HG03045 (cell line): Measurements from ENCODE around the gene CHCHD3.
"Not testable (repeated sequence)": the region's sequence is repeated elsewhere in the genome, so short reads cannot be mapped to it uniquely, and the experiment has no call there.

Experiments
- ATAC-seq: cut with Tn5 transposase; IDR thresholded peaks from one replicate; pipeline ENCODE4 v1.9.1; 2021; ENCODE audit warnings: mild to moderate bottlenecking, moderate library complexity; ENCODE audit not compliant: unreplicated experiment

CHCHD3 gene

DNA sequence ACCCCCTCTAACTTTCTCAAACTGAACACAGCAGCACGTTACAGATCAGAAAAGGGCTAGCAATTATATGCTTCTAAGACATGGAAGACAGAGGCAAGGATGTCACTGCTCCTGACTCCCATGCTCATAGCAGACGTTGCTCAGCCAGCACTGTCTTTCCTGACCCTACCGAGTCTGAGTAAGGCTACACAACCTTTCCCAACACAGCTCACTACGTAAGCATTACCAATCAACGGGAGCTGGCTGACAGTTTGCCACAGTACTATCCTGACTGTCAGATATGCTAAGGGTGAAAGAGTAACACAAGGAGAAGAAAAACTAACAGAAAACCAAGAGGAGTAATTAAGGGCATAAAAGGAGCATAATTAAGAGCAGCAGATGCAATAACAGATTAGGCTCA, 171.2 kb downstream of the CHCHD3 start:
- no peak for ATAC-seq

DNA sequence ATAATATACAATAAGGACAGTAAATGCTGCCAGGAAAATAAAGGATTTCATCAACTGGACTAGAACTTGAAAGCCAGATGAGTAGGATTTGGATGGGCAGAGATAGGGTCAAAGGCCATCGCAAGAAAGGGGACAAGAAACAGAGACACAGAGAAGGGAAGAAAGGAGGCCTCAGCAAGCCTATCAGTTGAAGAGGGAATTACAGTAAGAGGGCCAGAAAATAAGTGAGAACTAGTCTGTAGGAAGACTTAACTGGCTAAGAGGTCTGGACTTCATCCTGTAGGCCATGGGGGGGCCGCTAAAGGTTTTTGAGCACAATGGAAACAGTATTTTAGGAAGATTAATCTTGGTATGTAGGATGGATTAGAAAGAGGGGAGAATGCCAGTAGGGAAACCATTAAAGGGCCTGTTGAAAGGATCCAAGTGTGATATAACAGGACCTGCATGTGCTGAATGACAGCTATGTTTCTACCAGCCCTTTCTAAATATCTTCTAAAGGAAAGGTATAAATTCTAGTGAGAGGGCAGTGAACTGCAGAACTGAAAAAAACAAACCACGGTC, 174.4 kb downstream of the CHCHD3 start:
- ATAC-seq: no peak

DNA sequence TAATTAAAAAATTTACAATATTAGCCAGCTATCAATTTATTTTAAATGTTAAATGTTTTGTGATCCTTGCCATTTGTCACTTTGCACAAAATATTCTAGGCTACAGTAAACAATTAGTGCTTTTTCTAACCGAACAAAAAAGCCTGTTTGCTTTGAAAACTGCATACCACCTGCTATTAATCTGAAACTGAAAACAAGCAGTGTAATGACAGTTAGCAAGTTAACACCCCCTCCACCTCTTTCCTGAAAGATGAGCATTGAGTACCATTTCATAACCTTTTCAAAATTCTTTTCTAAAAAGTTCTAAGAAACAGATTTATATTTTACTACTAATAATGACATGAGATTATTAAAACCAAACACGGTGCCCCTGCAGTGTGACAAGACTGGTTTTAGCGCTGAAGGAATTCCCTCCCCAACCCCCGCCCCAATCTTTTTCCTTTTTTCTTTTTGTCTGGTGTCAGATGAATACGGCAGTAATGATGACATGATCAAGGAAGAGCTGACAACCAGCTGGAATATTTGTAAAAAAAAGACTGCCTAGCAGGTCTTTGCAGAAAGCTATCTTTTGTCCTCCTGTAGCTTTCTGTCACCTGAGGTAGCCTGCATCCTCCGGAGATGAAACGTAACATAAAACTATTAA, 175.6 kb downstream of the CHCHD3 start:
- no peak for ATAC-seq

DNA sequence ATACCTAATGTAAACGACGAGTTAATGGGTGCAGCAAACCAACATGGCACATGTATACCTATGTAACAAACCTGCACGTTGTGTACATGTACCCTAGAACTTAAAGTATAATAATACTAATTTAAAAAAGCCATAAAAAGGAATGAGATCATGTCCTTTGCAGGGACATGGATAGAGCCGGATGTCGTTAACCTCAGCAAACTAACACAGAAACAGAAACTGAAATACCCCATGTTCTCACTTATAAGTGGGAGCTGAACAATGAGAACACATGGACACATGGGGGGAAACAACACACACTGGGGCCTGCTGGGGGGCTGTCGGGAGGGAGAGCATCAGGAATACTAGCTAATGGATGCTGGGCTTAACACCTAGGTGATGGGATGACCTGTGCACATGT, 176.8 kb downstream of the CHCHD3 start:
- ATAC-seq: not testable (repeated sequence)

DNA sequence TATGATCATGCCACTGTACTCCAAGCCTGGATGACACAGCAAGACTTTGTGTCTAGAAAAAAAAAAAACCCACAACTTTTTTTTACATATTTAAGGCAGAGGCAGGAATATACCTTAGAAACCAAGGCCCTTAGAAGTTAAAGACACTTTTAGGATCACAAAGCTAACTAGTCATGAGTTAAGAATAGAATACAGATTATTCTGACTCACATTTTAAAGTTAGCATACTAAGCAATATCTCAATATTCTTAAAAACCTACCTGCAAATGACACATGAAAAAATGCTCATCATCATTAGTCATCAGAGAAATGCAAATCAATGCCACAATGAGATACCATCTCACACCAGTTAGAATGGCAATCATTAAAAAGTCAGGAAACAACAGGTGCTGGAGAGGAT, 177.7 kb downstream of the CHCHD3 start:
- no peak for ATAC-seq

DNA sequence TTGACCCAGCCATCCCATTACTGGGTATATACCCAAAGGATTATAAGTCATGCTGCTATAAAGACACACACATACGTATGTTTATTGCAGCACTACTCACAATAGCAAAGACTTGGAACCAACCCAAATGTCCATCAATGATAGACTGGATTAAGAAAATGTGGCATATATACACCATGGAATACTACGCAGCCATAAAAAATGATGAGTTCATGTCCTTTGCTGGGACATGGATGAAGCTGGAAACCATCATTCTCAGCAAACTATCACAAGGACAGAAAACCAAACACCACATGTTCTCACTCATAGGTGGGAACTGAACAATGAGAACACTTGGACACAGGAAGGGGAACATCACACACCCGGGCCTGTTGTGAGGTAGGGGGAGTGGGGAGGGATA, 179.6 kb downstream of the CHCHD3 start:
- ATAC-seq: not testable (repeated sequence)

DNA sequence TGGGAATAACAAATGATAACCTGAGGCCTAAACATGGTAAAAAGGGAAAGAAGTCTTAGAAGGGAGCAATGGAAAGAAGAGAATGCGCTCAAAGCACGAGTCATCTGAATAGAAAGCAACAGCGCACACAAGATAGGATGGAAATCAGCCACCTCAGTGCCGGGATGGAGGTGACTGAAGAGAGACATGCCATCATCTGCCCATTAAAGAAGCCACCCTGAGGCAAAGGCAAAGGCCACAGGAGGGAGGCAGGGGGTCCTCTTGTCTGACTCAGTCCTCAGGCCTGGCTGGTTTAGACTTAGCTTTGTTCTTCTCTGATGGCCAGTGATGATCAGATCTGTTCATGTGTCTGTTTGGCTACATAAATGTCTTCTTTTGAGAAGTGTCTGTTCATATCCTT, 180.6 kb downstream of the CHCHD3 start:
- ATAC-seq: no peak

DNA sequence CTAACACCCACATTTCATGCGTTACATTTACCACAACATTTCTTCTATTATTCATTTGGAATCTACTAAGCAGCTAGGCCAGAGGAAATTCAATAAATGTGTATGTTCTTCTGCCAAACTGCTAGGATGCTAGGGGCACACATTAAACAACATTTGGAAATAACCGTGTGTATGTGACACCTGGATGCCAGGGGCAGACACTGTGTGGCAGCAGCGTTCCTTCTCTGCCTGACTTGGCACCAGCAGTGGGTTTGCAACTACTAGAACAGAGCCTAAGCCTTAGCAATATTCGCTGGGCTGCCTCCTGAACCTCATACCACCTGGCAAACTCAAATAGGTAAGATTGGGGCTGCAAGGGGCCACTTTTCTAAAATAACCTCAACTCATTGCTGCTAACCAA, 182.1 kb downstream of the CHCHD3 start:
- no peak for ATAC-seq

DNA sequence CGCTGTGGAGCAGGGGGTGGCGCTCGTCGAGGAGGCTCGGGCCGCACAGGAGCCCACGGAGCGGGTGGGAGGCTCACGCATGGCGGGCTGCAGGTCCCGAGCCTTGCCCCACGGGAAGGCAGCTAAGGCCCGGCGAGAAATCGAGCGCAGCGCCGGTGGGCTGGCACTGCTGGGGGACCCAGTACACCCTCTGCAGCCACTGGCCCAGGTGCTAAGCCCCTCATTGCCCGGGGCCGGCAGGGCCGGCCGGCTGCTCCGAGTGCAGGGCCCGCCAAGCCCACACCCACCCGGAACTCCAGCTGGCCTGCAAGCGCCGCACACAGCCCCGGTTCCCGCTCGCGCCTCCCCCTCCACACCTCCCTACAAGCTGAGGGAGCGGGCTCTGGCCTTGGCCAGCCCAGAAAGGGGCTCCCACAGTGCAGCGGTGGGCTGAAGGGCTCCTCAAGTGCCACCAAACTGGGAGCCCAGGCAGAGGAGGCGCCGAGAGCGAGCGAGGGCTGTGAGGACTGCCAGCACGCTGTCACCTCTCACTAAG, 183.2 kb downstream of the CHCHD3 start:
- ATAC-seq: not testable (repeated sequence)

DNA sequence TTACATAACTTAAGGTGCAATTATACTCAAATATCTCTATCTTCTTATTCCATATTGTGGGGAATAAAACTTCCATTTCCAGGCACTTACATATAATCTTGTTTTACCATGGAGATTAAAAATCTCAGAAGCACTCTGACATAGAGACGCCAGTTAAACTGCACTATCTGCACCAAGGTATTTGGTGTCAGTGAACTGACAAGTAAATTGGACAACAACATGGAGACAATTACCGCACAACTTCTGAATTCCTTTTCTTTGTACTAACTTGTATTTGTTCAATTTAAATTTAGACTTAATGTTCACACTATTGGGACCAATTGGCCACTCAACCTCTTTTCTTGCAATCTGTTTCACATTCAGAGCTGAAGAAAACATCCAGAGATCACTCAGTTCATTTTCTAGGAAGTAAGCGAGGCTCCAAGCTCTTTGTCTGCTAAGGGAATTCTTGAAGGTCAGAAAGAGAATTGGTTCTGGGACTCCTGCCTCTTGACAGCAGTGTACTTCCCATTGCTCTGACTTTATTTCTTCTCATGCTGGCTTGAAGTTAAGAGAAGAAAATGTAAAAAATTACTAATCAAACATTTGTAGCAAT, 184.7 kb downstream of the CHCHD3 start:
- no peak for ATAC-seq

DNA sequence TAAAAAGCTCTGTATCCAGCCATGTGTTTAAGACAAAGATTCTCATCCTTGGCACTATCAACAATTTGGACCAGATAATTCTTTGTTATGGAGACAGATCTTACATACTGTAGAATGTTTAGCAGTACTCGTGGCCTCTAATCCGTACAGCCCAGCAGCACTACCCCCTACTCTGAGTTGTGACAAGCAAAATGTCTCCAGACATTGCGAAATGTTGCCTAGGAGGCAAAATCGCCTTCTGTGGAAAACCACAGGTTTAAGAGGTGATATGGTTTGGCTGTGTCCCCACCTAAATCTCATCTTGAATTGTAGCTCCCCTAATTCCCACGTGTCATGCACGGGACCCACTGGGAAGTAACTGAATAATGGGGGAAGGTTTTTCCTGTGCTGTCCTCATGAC, 186.7 kb downstream of the CHCHD3 start:
- ATAC-seq: no peak

DNA sequence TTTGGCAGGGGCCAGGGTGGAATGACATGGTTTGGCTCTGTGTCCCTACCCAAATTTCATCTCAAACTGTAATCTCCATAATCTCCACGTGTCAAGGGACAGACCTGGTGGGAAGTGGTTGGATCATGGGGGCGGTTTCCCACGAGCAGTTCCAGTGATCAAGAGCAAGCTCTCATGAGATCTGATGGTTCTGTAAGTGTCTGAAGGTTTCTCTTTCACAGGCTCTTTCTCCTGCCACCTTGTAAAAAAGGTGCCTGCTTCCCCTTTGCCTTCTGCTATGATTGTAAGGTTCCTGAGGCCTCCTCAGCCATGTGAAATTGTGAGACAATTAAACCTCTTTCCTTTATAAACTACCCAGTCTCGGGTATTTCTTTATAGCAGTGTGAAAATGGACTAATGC, 188.3 kb downstream of the CHCHD3 start:
- ATAC-seq: no peak

DNA sequence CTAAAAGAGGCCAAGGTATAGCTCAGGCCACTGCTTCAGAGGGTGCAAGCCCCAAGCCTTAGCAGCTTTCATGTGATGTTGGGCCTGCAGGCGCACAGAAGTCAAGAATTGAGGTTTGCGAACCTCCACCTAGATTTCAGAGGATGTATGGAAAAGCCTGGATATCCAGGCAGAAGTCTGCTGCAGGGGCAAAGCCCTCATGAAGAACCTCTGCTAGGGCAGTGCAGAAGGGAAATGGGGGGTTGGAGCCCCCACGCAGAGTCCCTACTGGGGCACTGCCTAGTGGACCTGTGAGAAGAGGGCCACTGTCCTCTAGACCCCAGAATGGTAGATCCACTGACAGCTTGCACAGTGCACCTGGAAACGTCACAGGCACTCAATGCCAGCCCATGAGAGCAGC, 189.1 kb downstream of the CHCHD3 start:
- ATAC-seq: not testable (repeated sequence)

DNA sequence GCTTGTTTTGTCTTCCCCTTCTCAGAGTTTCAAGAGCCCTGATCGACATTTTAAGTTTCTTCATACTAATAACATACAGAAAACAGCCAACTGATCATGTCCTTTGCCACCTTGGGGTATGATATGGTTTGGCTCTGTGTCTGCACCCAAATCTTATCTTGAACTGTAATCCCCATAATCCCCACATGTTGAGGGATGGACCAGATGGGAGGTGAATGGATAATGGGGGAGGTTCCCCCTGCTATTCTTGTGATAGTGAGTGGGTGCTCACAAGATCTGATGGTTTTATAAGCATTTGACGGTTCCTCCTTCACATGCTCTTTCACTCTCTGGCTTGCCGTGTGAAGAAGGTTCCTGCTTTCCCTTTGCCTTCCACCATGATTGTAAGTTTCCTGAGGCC, 190.3 kb downstream of the CHCHD3 start:
- ATAC-seq: no peak

DNA sequence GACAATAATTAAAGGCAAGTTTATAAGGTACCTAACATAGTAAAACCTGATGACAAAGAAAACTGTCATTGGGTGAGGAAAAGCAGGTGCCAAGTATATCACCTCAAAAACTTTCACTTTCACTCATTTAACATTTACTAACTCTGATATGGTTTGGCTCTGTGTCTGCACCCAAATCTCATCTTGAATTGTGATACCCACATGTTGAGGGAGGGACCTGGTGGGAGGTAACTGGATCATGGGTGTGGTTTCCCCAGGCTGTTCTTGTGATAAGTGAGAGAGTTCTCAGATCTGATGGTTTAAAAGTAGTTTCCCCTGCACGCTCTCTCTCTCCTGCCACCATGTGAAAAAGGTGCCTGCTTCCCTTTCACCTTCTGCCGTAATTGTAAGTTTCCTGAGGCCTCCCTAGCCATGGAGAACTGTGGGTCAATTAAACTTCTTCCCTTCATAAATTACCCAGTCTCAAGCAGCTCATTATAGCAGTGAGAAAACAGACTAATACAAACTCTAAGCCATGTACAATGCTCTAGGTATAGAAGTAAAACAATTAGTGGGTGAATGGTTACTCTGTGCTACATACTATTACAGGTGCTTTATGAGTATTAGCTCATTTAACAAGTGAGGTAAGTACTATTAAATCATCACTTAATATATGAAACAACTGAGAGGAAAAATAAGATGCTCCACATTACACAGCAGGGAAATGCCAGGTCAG, 199.0 kb downstream of the CHCHD3 start:
- no peak for ATAC-seq

DNA sequence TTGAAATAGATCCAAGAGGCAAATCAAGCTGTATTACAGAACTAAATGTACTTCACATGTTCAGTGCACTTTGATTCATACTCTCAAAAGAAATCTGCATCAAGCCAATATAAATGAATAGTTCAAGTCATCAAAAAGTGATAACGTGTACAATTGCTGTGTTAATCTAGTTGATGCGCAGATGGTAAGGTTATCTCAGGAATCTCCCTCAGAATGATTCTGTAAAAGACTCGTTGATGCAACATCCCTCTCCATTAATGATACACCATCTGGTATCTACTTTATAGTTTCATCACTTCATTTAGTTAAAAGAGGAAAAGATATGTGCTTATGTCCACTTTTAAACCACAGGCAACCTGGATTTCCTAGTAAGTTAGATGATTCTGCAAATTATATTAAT, 200.6 kb downstream of the CHCHD3 start:
- ATAC-seq: no peak

DNA sequence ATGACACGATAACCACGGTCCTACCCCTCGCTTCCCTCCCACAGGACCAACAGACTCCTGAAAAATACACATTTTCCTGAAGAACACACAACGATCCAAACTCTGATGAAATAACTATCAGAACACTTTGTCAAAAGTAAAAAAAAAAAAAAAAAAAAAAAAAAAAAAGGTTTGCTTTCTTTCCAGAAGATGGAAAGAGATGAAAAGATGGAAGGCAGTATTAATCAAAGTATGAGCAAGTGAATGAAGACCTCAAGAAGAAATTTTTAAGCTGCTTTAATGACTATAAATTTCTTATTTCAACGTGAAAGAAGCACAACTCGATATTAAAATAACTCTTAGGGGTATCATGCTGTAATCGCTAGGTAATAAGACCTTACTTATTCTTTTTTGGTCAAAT, 202.3 kb downstream of the CHCHD3 start:
- ATAC-seq: no peak

DNA sequence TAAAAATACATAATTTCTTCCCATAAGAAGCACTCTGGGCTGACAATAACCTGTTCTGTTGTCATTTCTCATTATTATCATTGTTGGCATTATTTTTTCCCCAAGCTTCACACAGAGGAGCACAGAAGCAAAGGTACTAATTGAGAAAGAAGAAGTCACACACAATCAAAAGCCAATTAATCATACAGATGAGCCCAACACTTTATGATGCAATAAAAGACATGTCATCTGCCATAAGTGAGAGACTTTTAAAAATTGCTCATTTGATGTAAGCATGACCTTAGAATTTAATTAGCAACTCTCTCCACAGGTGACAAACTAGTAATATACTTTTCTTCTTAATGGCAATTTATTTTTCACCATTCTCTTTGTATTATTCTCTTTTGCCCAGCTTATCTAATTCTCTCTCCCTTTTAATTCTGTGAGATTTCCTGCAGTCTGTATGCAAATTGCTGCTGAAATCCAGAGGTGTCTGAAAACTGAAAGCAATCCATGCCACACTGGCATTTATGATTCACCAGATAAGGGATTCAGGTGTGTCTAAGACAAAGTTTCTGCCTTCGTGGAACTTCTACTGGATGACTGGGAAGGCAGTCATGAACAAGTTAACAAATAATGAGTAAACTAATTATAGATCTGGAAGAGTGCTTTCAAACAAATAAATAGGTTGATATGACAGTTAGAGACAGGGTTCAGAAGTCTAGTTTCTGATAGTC, 203.5 kb downstream of the CHCHD3 start:
- no peak for ATAC-seq

DNA sequence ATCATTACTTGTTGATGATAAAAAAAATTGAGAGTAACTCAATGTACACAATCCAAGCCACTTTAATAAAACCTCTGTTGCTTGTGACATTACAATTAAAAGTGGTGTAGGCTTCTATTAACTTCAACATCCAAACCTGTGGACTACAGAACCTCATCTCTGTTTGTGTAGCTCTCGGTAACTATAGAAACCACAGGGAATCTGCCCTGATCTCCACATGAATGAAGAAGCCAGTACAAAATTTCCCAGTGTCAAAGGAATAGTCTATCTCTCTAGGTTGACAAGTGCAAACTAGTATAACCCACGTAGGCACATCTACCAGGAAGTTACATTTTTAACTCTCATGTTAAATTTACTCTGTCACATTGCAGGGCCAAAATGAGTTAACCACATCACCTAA, 204.3 kb downstream of the CHCHD3 start:
- no peak for ATAC-seq

DNA sequence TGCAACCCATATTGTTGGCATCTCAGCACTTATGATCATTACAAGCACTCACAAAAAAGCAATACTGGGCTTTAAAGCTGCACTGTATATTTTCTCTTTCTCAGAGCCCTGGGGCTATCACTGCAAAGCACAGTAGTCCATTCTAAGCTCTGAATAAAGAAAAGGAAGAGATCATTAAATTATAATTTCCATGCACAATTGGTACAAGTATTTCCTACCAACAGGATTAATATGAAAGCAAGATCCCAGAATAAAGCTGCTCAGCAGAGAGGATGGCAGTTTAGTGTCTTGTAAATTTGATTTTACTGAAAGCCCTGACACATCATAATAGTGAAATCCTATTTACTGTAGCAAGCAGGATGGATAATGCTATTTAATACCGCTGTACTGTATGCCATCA, 205.3 kb downstream of the CHCHD3 start:
- no peak for ATAC-seq

DNA sequence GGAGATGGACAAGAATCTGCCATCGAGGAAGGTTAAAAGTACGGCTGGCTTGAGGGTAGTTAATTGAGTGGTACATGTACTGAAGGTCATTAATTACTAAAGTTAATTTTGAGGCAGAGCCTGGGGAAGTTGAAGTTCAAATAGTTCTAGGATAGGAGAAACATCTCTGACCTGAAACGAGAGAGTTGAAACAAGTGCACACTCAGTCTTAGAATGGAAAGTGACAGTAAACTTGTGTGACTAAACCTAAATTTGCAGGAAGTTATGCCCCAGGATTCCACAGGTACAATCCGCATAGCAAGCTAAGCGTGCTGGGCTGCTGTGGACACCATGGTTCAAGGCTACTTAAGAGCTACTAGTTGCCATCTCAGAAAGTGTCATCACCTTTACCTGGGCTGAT, 209.9 kb downstream of the CHCHD3 start:
- peak; percentile 75 for ATAC-seq
